DOHH2 (cell line): ENCODE data around the gene CARD11.

Source experiments
- CTCF ChIP-seq: fragments of 200-600 bp; sonication (generic); IDR thresholded peaks from one replicate; pipeline ENCODE4 v1.5.1; 2014; ENCODE audit warnings: antibody characterized with exemption, mild to moderate bottlenecking, low read depth, low read length; ENCODE audit not compliant: poor library complexity, severe bottlenecking
- EZH2phosphoT487 ChIP-seq: fragments of 200-600 bp; sonication (generic); IDR thresholded peaks from 2 replicates; pipeline ENCODE4 v1.6.1; 2017; ENCODE audit warnings: borderline replicate concordance, mild to moderate bottlenecking, antibody characterized with exemption, low read length, moderate library complexity, mixed read lengths

GRCh38 chr7:3041986-3042675, 1.5 kb downstream of the CARD11 start:
- TF ChIP-seq CTCF (no peak), EZH2phosphoT487 (no peak)
